A673 (cell line): ENCODE measurements around the gene TCF12.

Experiments
- CTCF ChIP-seq: fragments of 300-800, 200-600 bp; sonication (generic); conservative IDR thresholded peaks from 2 replicates; pipeline ENCODE4 v1.5.1; 2017; ENCODE audit warnings: low read depth, mild to moderate bottlenecking, antibody characterized with exemption, low read length, moderate library complexity, mixed read lengths
- EZH2 ChIP-seq: fragments of 200-600 bp; sonication (generic); IDR thresholded peaks from 2 replicates; pipeline ENCODE4 v1.6.1; 2017; ENCODE audit warnings: borderline replicate concordance, low read depth, mild to moderate bottlenecking, mixed read lengths, antibody characterized with exemption, low read length; ENCODE audit not compliant: poor library complexity, severe bottlenecking

GRCh38 chr15:56892659-56893363 lies 25.6 kb upstream of the TCF12 start:
- TF ChIP-seq CTCF (no peak), EZH2 (no peak)
